Measurements from ENCODE around the gene ADORA1. TPM values are rescaled to one million over a fixed set of nuclear protein-coding genes. Genes with fewer than 3 reads are reported as not detected.

The ADORA1 gene
- total and polyA plus RNA-seq, 2 of the 4 experiments (the other 2 are of a cell fraction): 0.36 to 0.56 TPM

DNA sequence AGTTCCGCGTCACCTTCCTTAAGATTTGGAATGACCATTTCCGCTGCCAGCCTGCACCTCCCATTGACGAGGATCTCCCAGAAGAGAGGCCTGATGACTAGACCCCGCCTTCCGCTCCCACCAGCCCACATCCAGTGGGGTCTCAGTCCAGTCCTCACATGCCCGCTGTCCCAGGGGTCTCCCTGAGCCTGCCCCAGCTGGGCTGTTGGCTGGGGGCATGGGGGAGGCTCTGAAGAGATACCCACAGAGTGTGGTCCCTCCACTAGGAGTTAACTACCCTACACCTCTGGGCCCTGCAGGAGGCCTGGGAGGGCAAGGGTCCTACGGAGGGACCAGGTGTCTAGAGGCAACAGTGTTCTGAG, 38.3 kb downstream of the ADORA1 start:
- no peak overlapping the region for H3K14ac ChIP-seq (replicated peaks; ENCODE audit: low read depth, low read length)
- no peak overlapping the region for H3K4me3 ChIP-seq (ENCODE audit: insufficient read depth, low read depth, low read length)
- no peak overlapping the region for H4K8ac ChIP-seq (ENCODE audit: low read depth in 2 of 2, low read length in 2 of 2)
- no peaks in the 10 kb centered on the region for H3K4me1 ChIP-seq (ENCODE audit: control insufficient read depth, insufficient read depth, low read length)
- DNase-seq (no peak), ATAC-seq (ENCODE audit: low read depth) (no peak)
- no peak overlapping the region for H2AK9ac ChIP-seq (replicated peaks; ENCODE audit: low read depth, low read length, poor library complexity)
- intact Hi-C loops (cut with micrococcal nuclease) (no loop called here), dilution Hi-C loops (cut with HindIII; ENCODE audit: low sequenced_read_pairs, unreplicated experiment) (no loop called here), in situ Hi-C loops (cut with MboI; ENCODE audit: low sequenced_read_pairs) (no loop called here)
- no peak overlapping the region for H3K4ac ChIP-seq (ENCODE audit: low read depth, low read length)
- no peaks in the 10 kb centered on the region for H3K9me3 ChIP-seq (ENCODE audit: control insufficient read depth, insufficient read depth, low read length)
- H4K91ac ChIP-seq (ENCODE audit: insufficient read depth, low read depth, low read length): no peak overlapping the region
- ChIA-PET CTCF (no interaction called here), POLR2A (ENCODE audit: unreplicated experiment) (no interaction called here)
- H3K36me3 ChIP-seq (ENCODE audit: control insufficient read depth, insufficient read depth, low read length): no peaks in the 10 kb centered on the region
- no peak overlapping the region for H3K27ac ChIP-seq (ENCODE audit: insufficient read depth, low read length)
- no peak overlapping the region for H2BK5ac ChIP-seq (ENCODE audit: low read depth, low read length, poor library complexity, severe bottlenecking)
- H2BK15ac ChIP-seq (ENCODE audit: low read depth, low read length): no peak overlapping the region
- H3K79me1 ChIP-seq (ENCODE audit: low read depth in 1 of 2, low read length in 2 of 2): no peaks in the 10 kb centered on the region
- peaks cover 29% of the 10 kb centered on the region for H3K27me3 ChIP-seq (ENCODE audit: control insufficient read depth, insufficient read depth, low read length)
- H3K56ac ChIP-seq (ENCODE audit: extremely low read depth, insufficient read depth, low read length): no peak overlapping the region
- no peak overlapping the region for H2BK20ac ChIP-seq (ENCODE audit: low read depth, low read length)
- H2AFZ ChIP-seq (replicated peaks; ENCODE audit: low read length, poor library complexity): no peak overlapping the region
- BruUV-seq (replicated peaks): no TSS peak
- H3K9me1 ChIP-seq (ENCODE audit: insufficient read depth, low read length): no peaks in the 10 kb centered on the region
- no peak overlapping the region for H3K18ac ChIP-seq (ENCODE audit: low read depth, low read length)
- no peak overlapping the region for H3K9ac ChIP-seq (ENCODE audit: low read depth, low read length)
- H2BK120ac ChIP-seq (ENCODE audit: low read depth, low read length): no peak overlapping the region
- no peak overlapping the region for H3K4me2 ChIP-seq (ENCODE audit: low read depth, low read length)
- no CpG with 5 or more reads among the region's 8 CpGs for WGBS, 2 experiments (ENCODE audit: extremely low coverage in 2 of 2, insufficient read length in 1 of 2)
- H3K23ac ChIP-seq (ENCODE audit: low read depth, low read length): no peak overlapping the region
- H2AK5ac ChIP-seq (ENCODE audit: low read depth, low read length): no peak overlapping the region
- H4K5ac ChIP-seq (ENCODE audit: low read depth, low read length): no peak overlapping the region
- H4K20me1 ChIP-seq (ENCODE audit: insufficient read depth, low read length): no peaks in the 10 kb centered on the region
- TF ChIP-seq BHLHE40 (IDR thresholded peaks at IDR 0.05; ENCODE audit: low read depth, low read length): no peak
- no peak for TF ChIP-seq RFX5 (IDR thresholded peaks at IDR 0.05; ENCODE audit: low read depth, low read length)
- no peak for TF ChIP-seq MAFK (IDR thresholded peaks at IDR 0.05; ENCODE audit: low read depth, low read length)
- TF ChIP-seq, protein P1, sequence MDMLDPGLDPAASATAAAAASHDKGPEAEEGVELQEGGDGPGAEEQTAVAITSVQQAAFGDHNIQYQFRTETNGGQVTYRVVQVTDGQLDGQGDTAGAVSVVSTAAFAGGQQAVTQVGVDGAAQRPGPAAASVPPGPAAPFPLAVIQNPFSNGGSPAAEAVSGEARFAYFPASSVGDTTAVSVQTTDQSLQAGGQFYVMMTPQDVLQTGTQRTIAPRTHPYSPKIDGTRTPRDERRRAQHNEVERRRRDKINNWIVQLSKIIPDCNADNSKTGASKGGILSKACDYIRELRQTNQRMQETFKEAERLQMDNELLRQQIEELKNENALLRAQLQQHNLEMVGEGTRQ (IDR thresholded peaks at IDR 0.05; ENCODE audit: low read depth, low read length): no peak
- TF ChIP-seq CEBPB (IDR thresholded peaks at IDR 0.05; ENCODE audit: low read depth, low read length): no peak
- no peak for TF ChIP-seq RAD21 (IDR thresholded peaks at IDR 0.05; ENCODE audit: low read length)
- TF ChIP-seq FOS (IDR thresholded peaks at IDR 0.05; ENCODE audit: low read depth, low read length): no peak
- TF ChIP-seq RCOR1 (IDR thresholded peaks at IDR 0.05; ENCODE audit: insufficient replicate concordance, low read length): no peak
- TF ChIP-seq SMC3 (IDR thresholded peaks at IDR 0.05; ENCODE audit: low read depth, low read length): no peak
- TF ChIP-seq MAZ (IDR thresholded peaks at IDR 0.05; ENCODE audit: borderline replicate concordance, low read depth, low read length): no peak
- no peak for TF ChIP-seq CHD1 (IDR thresholded peaks at IDR 0.05; ENCODE audit: low read depth, low read length)
- TF ChIP-seq, protein P2, sequence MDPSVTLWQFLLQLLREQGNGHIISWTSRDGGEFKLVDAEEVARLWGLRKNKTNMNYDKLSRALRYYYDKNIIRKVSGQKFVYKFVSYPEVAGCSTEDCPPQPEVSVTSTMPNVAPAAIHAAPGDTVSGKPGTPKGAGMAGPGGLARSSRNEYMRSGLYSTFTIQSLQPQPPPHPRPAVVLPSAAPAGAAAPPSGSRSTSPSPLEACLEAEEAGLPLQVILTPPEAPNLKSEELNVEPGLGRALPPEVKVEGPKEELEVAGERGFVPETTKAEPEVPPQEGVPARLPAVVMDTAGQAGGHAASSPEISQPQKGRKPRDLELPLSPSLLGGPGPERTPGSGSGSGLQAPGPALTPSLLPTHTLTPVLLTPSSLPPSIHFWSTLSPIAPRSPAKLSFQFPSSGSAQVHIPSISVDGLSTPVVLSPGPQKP (IDR thresholded peaks at IDR 0.05; ENCODE audit: borderline replicate concordance, low read depth, low read length): no peak
- TF ChIP-seq, protein P3, sequence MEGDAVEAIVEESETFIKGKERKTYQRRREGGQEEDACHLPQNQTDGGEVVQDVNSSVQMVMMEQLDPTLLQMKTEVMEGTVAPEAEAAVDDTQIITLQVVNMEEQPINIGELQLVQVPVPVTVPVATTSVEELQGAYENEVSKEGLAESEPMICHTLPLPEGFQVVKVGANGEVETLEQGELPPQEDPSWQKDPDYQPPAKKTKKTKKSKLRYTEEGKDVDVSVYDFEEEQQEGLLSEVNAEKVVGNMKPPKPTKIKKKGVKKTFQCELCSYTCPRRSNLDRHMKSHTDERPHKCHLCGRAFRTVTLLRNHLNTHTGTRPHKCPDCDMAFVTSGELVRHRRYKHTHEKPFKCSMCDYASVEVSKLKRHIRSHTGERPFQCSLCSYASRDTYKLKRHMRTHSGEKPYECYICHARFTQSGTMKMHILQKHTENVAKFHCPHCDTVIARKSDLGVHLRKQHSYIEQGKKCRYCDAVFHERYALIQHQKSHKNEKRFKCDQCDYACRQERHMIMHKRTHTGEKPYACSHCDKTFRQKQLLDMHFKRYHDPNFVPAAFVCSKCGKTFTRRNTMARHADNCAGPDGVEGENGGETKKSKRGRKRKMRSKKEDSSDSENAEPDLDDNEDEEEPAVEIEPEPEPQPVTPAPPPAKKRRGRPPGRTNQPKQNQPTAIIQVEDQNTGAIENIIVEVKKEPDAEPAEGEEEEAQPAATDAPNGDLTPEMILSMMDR (conservative IDR thresholded peaks at IDR 0.05; ENCODE audit: low read depth, low read length): no peak
- TF ChIP-seq NFE2L2 (IDR thresholded peaks at IDR 0.05; ENCODE audit: low read depth, low read length): no peak
- TF ChIP-seq MXI1 (IDR thresholded peaks at IDR 0.05; ENCODE audit: borderline replicate concordance, low read depth, low read length): no peak
- no peak for TF ChIP-seq POLR2A (IDR thresholded peaks at IDR 0.05; ENCODE audit: low read depth, low read length)

Measured in IMR-90 (cell line).